HG03565 (cell line): ENCODE data around the gene APOD.
"Not testable (repeated sequence)": the region's sequence is repeated elsewhere in the genome, so short reads cannot be mapped to it uniquely, and the experiment has no call there.

Experiments
- ATAC-seq: cut with Tn5 transposase; IDR thresholded peaks from one replicate; pipeline ENCODE4 v1.9.1; 2021; ENCODE audit warnings: mild to moderate bottlenecking, moderate library complexity; ENCODE audit not compliant: unreplicated experiment

Gene APOD

DNA sequence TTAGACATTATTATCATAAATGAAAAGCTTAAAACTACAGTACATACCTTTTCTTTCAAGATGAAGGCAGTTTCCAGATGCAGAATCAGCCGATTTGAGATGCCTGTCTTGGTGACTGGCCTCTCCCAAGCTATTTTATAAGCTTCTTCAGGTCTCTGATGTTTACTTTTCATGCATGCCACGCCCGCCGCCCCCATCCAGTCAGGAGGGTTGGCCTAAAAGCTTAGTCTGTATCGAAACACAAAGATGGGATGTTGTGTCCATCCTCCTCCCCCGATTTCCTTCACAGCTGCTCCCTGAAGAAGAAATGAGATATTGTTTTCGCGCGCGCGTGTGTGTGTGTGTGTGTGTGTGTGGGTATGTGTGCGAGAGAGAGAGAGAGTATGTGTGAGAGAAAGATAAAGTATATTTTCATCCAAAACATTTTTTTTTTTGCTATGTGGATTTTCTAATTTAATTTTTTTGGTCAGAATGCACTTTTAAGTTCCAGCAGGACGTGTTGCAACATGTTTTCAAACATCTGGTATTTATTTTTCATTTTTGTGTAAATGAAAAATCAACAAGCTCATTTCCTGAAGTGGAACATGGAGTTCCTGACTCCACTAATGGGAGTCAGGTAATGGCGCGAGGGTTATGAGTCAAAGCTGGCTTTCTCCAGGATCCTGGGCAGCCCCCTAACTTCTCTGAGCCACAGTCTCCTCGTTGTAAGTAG, at the start of gene APOD:
APOD (minus strand) TSS at position 110 of the 712 bp plus-strand sequence. CDS start 4,479 bp downstream, outside the sequence.
- ATAC-seq, result no peak

DNA sequence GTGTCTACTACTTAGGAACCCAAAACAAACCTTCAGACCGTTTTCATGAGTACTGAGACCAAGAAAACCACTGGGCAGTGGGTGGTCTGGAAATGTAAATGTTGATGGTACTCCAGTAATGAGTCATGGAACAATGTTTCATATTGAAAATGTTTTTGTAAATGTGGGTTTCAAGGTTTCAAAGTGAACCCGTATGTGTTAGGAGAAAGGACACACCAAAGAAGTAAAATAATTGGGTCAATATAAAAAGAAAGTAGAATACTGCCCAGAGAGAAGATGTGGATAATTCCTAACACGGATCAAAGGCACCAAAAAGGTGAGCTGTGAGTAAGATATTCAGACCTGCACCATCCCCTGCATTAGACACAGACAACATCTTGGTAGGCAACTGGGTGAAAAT, 49.6 kb upstream of the APOD start:
- ATAC-seq, result not testable (repeated sequence)

DNA sequence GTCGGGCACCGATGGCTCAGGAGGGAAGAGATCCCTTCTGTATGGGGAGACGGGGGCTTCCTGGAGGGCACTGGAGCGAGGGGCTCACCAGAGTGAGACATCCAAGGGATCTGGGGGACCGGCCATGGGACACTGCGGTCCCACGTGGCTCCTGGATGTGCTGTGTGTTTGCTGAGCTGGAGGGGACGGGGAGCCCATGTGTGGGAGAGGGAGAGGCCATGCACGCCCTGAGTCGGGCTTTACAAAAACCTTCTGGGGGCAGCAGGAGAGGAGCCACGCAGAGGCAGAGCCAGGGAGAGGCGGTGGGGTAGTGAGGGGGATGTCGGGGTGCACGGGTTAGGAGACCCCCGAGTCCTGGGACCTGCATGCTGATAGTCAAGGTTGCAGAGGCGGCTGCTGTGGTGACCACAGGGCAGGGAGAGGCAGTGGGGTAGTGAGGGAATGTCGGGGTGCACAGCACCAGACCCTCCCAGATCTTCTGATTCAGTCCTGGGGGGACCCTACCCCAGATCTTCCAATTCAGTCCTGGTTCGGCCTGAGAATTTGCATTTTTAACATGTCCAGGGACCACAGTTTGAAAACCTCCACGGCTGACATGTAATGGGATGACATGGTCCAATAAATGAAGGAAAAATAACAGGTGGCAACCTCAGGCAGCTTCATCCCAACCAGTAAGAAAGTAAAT, 48.9 kb upstream of the APOD start:
- not testable (repeated sequence) for ATAC-seq

DNA sequence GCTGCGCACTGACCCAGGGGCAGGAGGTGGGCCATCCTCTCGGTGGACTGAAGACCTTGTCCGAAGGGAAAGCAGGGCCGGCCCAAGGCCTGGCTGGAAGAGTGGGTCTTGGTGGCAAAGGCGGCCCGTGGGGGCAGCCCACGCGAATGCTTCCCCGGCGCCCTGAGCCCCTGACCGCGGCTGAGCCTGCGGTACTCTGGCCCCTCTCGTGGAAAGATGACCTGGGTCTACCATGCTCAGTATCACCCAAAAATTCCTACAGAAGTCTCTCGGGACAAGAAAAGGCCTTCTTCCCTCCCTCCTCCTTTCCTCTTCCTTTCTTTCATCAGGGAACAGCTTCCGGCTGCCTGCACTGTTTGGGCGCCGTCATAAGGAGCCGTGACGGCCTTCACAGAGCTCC, 48.3 kb upstream of the APOD start:
- not testable (repeated sequence) for ATAC-seq

DNA sequence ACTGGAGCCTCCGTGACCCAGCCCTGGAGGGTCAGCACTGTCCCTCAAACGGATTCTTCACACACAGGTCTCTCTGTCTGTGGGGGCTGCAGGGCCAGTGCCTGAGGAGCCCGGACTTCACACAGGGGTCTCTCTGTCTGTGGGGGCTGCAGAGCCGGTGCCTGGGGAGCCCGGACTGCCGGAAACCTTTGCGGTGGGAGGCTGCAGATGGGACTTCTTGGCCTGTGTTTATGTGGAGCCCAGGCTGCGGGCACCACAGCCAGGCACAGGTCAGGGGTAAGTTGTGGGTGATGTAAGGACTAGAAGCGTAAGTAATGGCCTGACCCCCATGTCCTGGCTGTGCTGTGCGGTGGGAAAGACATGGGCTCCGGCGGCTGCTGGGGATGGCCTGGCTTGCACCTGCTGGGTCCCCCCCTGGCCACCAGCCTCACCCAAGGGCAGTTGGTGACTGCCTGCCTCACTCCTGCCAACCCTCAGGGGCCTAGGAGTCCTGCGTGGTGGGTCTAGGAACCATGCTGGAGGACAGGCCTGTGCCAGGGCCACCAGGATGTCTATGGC, 47.3 kb upstream of the APOD start:
- ATAC-seq, result not testable (repeated sequence)

DNA sequence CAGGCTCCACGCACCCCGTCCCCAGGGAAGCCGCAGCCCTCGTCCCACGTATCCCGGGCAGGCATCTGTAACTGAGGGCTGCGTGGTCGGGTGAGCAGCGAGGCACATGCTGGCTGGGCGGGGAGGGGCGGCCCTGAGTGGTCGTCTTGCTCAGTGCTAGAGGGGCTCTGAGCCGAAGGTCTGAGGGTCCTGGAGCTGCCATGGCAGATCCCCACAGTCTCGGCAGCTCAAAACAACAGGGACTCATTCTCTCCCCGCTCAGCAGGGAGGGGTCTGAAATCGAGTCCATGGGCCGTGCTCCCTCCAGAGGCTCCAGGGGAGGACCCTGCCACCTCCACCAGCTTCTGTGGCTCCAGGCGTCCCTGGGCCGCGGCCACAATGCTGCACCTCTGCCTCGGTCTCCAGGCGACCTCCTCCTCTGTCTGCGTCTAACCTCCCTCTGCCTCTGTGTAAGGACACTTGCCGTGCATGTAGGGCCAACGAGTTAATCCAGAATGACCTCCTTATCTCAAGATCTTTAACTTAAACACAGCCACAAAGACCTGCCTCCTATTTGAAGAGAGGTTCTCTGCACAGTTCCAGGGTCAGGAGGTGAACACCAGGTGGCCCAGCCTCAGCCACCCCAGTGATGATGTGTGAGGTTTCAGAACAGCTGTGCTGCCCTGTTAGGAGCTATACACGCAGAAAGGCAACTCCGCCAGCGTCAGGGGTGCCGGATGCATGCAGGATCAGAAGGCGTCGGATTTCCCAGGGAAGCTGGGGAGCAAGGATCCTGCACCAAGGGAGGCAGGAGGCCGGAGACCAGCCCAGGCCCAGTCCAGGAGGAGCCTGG, 46.6 kb upstream of the APOD start:
- ATAC-seq, result not testable (repeated sequence)

DNA sequence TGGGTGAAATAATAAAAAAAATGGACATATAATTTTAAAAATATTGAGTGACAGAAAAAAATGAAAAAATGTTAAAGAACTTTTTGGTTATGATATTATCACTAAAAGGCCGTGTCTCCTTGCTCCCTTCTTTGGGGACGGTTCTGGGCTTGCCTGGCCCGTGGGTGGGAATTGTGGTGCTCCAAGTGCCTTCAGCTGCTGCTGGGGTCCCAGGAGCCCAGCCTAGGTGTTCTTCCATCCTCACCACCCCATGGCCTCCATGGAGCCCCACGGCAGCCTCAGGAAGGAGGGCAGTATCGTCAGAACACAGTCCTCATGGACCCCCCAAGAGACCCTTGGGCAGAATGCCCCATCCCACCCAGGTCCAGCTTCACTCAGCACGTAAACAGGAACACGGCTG, 45.9 kb upstream of the APOD start:
- not testable (repeated sequence) for ATAC-seq

DNA sequence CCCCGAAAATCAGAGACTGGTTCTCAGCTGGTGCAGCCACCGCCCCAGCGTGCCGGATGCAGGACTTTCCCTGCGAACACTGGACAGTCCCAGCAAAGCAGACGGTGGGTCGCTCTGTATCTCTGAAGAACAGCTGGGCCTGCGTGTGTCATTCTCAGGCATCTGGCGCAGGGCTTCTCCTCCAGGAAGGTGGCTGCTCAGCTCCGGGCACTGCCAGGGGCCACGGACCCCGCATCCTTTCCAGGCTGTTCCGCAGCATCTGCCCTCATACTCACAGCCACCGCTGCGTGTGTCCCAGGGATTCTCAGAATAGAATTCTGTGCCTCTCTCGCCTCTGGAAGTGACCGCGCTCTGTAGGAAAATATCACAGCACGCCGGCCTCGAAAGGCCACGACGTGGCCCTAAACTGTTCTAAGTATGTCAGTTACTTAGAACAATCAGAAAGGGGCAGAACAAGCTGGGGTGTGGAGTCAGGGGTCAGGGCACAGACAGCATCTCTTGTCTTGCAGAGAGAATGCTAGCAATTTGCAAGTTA, 44.7 kb upstream of the APOD start:
- not testable (repeated sequence) for ATAC-seq

DNA sequence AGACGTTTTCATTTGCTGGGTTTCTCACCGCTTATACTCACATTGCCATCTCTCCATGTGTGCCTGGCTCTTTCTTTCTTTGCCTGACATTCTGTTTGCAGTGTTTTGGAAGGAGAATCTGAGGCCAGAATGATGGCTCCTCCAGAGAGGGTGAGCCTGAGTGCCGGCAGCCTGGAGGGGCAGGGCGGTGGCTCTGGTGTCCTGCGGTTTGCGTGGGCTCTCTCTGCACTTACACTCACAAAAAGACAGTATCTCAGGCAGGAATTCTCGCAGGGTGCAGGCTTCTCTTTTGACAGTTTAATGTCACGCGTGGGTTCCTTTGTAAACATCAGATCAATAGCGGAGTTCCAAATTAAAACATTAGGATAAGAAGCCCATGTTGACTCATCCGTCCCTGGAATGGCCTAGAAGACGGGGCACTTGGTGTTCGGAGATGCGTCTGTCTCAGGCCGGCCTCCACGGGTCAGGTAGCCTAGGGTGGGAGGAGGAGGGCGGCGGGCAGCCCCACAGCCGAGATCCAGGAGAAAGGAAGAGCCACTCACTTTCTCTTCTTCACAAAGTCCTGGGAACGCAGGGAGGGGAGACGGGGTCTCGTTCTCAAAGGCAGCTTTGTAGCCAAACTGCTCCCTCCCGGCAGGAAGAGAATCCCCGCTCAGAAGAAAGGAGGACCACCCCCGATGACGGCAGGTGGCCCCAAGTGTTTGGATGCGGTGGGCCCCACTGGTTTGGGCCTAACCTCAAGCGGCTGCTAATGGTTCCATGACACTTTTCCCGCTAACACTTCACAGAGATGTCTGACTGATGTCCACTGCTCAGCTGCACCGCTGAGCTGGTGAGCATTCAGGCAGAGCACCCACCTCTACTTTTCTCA, 44.0 kb upstream of the APOD start:
- not testable (repeated sequence) for ATAC-seq

DNA sequence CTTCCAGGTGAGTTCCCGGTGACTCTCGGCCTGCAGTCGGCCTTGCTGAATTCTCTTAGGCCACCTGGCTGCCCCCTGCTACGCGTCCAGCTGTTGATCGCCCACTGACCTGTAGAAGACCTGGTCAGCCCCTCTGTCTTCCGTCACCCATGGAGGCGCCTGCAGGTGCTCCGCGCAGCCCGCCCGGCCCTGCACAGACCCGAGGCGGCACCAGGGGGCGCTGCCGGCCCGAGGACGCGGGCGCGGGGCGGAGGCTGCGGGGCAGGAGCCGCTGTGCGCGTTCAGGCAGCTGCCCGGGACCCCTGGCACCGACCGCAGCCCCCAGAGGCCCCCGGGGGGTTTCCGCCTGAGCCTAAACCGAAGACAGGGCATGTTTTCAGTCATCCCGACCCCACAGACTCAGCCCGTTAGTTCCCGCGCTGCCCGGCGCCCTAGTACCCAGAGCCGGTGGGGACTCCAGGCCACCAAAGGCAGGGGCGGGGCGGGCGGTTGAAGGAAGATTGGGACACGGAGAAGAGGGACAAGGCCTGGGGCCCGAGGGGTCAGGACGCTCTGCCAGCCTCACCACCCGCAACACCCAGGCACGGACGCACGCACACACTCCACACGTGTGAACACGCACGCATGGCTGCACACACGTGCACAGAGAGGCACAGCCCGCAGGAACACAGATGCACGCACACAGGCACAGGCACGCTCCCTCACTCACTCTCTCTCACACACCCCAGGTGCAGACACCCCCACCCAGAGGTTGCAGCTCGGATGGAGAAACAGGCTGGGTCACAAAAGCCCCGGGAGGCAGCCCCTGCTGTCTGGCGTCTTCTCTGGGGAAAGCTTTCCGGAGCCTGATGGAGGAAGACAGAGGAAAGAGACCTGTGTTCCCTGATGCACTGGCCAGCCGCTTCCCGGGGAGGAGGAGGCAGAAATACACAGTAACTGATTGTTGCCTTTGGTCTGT, 41.1 kb upstream of the APOD start:
- peak; percentile 67 for ATAC-seq

DNA sequence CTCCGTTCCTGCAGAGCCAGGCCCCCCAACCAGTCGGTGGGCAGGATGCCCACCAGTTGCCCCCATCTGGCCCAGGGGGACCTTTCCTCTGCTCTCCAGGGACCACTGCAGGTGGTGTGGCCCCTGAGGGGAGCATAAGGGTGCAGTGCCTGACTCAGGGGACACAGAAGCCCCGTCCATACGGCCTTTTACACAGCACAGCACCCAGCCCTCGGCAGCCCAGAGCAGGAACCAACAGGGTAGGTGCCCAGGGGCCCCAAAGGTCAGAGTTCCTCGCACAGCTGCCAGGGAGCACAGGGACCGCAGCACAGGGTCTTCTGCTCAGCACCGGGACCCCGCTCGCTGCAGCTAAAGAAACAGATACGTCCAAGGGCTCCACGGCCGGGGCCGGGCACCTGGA, 40.4 kb upstream of the APOD start:
- not testable (repeated sequence) for ATAC-seq

DNA sequence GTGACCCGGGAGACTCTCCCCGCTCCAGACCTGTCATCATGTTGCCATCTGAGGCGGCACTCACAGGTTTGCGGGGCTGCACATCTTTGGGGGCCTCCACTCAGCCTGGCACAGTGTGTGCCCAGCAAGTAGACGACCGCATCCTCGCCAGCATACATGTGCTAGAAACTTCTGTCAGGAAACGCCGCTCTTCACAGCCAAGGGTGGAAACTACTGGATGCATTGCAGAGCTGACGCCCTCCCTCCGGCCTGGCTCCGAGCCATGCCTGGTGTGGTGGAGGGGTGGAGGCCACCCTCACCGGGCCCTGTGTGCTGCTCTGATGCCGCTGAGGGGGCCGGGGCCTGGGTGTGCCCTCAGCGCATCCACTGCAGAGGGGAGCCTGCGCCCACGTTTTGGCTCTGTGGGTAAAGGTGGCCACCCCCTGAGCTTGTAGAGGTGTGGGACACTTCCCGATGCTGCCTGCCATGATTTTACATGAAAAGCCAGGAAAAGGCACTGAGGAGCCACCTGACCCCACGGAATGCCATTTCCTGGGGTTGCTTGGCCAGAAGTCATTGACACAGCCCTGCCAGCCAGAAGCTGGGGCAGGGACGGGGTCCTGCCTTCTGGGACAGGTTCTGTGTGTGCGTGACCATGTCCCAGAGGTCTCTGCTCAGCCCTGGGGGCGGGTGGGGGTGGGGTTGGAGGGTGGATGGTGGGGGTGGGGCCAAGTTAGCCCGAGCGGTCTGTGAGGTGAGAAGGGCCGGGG, 39.7 kb upstream of the APOD start:
- not testable (repeated sequence) for ATAC-seq

DNA sequence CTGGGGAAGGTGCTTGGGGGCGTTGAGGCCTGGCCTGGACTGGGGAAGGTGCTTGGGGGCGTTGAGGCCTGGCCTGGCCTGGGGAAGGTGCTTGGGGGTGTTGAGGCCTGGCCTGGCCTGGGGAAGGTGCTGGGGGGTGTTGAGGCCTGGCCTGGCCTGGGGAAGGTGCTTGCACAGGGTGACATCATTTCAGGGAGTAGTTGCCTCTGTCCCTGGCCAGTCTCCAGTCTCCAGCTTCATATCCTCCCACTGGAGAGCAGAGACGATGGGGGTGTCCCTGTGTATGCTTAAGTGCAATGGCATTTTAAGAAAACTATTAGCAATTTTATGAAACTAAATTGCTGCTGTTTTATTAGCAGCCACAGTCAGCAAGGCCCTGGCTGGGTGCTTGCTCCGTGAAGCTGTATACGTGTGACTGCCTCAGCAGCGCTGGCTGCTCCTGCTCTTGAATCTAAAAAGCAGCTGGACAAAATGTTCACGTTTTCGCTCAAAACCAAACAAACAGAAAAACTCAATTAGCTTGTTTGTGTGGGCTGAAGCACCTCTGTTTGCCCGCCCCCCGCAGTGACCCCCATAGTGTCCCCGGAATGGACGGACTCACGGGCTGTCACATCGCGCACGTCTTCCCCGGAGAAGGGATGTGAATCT, 38.9 kb upstream of the APOD start:
- ATAC-seq, result not testable (repeated sequence)

DNA sequence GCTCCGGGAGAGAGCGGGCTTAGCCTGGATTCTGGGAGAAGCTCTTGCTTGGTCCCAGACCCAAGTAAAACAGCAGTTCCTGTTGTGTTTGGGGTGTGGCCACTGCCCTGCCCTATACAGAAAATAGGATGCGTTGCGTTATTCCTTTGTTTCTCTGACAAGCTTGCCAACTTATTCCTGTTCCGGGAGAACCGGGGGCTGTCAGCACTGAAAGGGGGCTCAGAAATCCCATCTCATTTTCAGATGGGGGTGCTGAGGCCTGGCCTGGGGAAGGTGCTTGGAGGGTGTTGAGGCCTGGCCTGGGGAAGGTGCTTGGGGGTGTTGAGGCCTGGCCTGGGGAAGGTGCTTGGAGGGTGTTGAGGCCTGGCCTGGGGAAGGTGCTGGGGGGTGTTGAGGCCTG, 38.3 kb upstream of the APOD start:
- not testable (repeated sequence) for ATAC-seq

DNA sequence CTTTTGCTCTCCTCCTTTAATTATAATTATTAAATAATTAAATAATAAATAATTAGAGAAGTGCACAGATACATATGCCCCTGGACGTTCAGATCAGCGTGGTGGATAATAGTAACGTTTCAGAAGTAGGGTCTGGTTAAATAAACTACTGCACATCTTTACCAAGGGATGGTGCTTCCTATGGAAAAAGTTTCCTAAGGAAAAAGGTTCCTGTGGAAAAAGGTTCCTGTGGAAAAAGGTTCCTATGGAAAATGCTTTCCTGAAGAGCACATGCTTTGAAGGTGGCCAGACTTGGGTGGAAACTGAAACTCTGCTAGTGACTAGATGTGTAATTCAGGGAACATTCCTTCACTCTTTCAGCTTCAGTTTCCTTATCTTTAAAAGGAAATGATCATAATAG, 37.4 kb upstream of the APOD start:
- not testable (repeated sequence) for ATAC-seq

DNA sequence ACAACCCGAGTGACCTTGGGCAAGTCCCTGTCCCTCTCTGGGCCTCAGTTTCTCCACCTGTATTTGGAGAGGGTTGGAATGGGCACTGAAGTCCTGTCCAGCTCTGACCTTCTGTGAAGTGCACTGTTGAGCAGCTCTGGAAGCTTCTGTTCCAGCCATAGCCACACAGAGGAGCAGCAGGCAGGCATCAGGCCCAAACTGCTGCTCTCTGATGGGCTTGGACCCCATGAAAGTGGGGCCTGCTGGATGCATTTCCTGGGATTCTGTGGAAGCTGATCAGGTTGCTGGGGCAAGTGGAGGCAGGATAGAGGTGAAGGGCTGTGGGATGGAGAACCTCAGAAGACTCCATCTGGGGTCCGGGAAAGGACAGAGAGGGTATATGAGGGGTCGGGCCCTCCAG, 36.7 kb upstream of the APOD start:
- not testable (repeated sequence) for ATAC-seq

DNA sequence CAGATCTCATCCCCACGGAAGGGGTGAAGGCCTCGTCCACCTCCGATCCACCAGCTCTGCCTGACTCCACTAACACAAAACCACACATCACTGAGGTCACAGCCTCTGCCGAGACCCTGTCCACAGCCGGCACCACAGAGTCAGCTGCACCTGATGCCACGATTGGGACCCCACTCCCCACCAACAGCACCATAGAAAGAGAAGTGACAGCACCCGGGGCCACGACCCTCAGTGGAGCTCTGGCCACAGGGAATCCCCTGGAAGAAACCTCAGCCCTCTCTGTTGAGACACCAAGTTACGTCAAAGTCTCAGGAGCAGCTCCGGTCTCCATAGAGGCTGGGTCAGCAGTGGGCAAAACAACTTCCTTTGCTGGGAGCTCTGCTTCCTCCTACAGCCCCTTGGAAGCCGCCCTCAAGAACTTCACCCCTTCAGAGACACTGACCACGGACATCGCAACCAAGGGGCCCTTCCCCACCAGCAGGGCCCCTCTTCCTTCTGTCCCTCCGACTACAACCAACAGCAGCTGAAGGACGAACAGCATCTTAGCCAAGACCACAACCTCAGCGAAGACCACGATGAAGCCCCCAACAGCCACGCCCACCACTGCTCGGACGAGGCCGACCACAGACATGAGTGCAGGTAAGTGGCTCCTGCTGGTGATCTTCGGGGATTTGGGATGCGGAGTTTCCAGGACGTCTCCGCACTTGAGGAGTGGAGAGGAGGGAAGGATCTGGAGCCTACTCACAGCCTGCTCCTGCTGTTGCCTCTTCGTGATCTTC, 36.0 kb upstream of the APOD start:
- ATAC-seq, result not testable (repeated sequence)
